HepG2 (cell line): Measurements from ENCODE around the gene BMPR2. TPM values are rescaled to one million over a fixed set of nuclear protein-coding genes. Genes with fewer than 3 reads are reported as not detected.

Experiments used
- CBFB ChIP-seq: sonication (generic); formaldehyde crosslinking; IDR thresholded peaks from 2 replicates; pipeline ENCODE4 v1.4.0; 2020; ENCODE audit warnings: missing genetic modification reagents
- EEA1 ChIP-seq: sonication (generic); formaldehyde crosslinking; IDR thresholded peaks from 2 replicates; pipeline ENCODE4 v1.5.1; 2020; ENCODE audit warnings: mild to moderate bottlenecking, missing genetic modification reagents, borderline replicate concordance
- EZH2 ChIP-seq: conservative IDR thresholded peaks from 2 replicates; pipeline ENCODE4 v1.6.1; 2012; ENCODE audit warnings: mild to moderate bottlenecking, low read depth, low read length, moderate library complexity
- GPBP1L1 ChIP-seq: sonication (generic); formaldehyde crosslinking; IDR thresholded peaks from 2 replicates; pipeline ENCODE4 v1.5.0; 2020; ENCODE audit warnings: mild to moderate bottlenecking, missing genetic modification reagents
- HDAC6 ChIP-seq: fragments of 200-600 bp; sonication (generic); IDR thresholded peaks from 2 replicates; pipeline ENCODE4 v1.7.0; 2017; ENCODE audit warnings: mild to moderate bottlenecking, antibody characterized with exemption, low read length, low read depth
- HNRNPL ChIP-seq: fragments of 200-400 bp; formaldehyde crosslinking; IDR thresholded peaks from 2 replicates; pipeline ENCODE4 v1.6.1; 2017; ENCODE audit warnings: mild to moderate bottlenecking, low read depth, low read length
- KLF11 ChIP-seq: IDR thresholded peaks from 2 replicates; pipeline ENCODE4 v1.6.1; 2016; ENCODE audit warnings: missing compliant biosample characterization
- MYNN ChIP-seq: sonication (generic); formaldehyde crosslinking; IDR thresholded peaks from 2 replicates; pipeline ENCODE4 v1.4.0; 2020; ENCODE audit warnings: mild to moderate bottlenecking, low read depth, missing genetic modification reagents
- NFIC ChIP-seq: IDR thresholded peaks from 2 replicates; pipeline ENCODE4 v1.6.1; 2012; ENCODE audit warnings: mild to moderate bottlenecking, low read length, inconsistent platforms
- RFX5 ChIP-seq: IDR thresholded peaks from 2 replicates; pipeline ENCODE4 v1.6.1; 2011; ENCODE audit warnings: low read depth, low read length, improper control_type of control experiment
- SMC3 ChIP-seq: IDR thresholded peaks from 2 replicates; pipeline ENCODE4 v1.6.1; 2011; ENCODE audit warnings: low read length, improper control_type of control experiment
- SNAPC2 ChIP-seq: sonication (generic); formaldehyde crosslinking; IDR thresholded peaks from 2 replicates; pipeline ENCODE4 v1.8.1; 2022; ENCODE audit warnings: mild to moderate bottlenecking, missing genetic modification reagents
- SOX5 ChIP-seq: IDR thresholded peaks from 2 replicates; pipeline ENCODE4 v1.6.1; 2016; ENCODE audit warnings: borderline replicate concordance
- STAT5B ChIP-seq: sonication (generic); formaldehyde crosslinking; IDR thresholded peaks from 2 replicates; pipeline ENCODE4 v1.4.0; 2020; ENCODE audit warnings: missing genetic modification reagents
- TRIM22 ChIP-seq: fragments of 450-650 bp; IDR thresholded peaks from 2 replicates; pipeline ENCODE4 v1.6.1; 2017
- ZEB1 ChIP-seq: IDR thresholded peaks from 2 replicates; pipeline ENCODE4 v1.6.1; 2012; ENCODE audit warnings: mild to moderate bottlenecking, low read depth, inconsistent platforms; ENCODE audit not compliant: insufficient replicate concordance
- ZFP36L1 ChIP-seq: sonication (generic); formaldehyde crosslinking; IDR thresholded peaks from 2 replicates; pipeline ENCODE4 v1.8.0; 2022; ENCODE audit warnings: mild to moderate bottlenecking, missing genetic modification reagents, moderate library complexity
- ZNF546 ChIP-seq: sonication (generic); formaldehyde crosslinking; conservative IDR thresholded peaks from 2 replicates; pipeline ENCODE4 v1.8.1; 2023; ENCODE audit warnings: mild to moderate bottlenecking, missing genetic modification reagents
- ZNF547 ChIP-seq: sonication (generic); formaldehyde crosslinking; IDR thresholded peaks from 2 replicates; pipeline ENCODE4 v1.5.1; 2020; ENCODE audit warnings: mild to moderate bottlenecking, missing genetic modification reagents
- ZNF619 ChIP-seq: sonication (generic); formaldehyde crosslinking; IDR thresholded peaks from 2 replicates; pipeline ENCODE4 v1.4.0; 2020; ENCODE audit warnings: mild to moderate bottlenecking, missing genetic modification reagents
- ZNF747 ChIP-seq: sonication (generic); formaldehyde crosslinking; IDR thresholded peaks from 2 replicates; pipeline ENCODE4 v1.8.1; 2023; ENCODE audit warnings: missing genetic modification reagents, mild to moderate bottlenecking, borderline replicate concordance
- ZNF792 ChIP-seq: IDR thresholded peaks from 2 replicates; pipeline ENCODE4 v1.6.1; 2016
- ZNF83 ChIP-seq: sonication (generic); formaldehyde crosslinking; IDR thresholded peaks from 2 replicates; pipeline ENCODE4 v1.4.0; 2020; ENCODE audit warnings: missing genetic modification reagents, mild to moderate bottlenecking, borderline replicate concordance
- ZSCAN21 ChIP-seq: sonication (generic); formaldehyde crosslinking; IDR thresholded peaks from 2 replicates; pipeline ENCODE4 v1.8.0; 2022; ENCODE audit warnings: mild to moderate bottlenecking, missing genetic modification reagents, moderate library complexity, borderline replicate concordance
- ZZZ3 ChIP-seq: sonication (generic); formaldehyde crosslinking; IDR thresholded peaks from 2 replicates; pipeline ENCODE4 v1.4.0; 2020; ENCODE audit warnings: missing genetic modification reagents, mild to moderate bottlenecking, borderline replicate concordance
- polyA plus RNA-seq, 8 experiments: library from polyadenylated mRNA; depleted of rRNA in 3 of 8; stranded (reverse) in 7 of 8; unstranded in 1 of 8; fragments of >200 nt; fragmentation: Illumina TruSeq in 4 of 8; extraction: Trizol in 4 of 8; gene quantifications; 2 replicates each; pipeline versions ENCODE4 v1.2.1 to v1.2.3, GENCODE V29; 2011 to 2016; ENCODE audit warnings: low read depth in 4 of 8, missing spikeins in 1 of 8, mixed read lengths in 1 of 8; ENCODE audit not compliant: insufficient read depth in 1 of 8
- total RNA-seq, 5 experiments: library from RNA; depleted of rRNA; stranded (reverse); fragments of >200 nt; fragmentation: Illumina TruSeq; extraction: Trizol; gene quantifications; 2 replicates each; pipeline ENCODE4 v1.2.3, GENCODE V29; 2016; ENCODE audit warnings: low read depth in 1 of 5
- TF ChIP-seq, protein P1 (sequence below): sonication (generic); formaldehyde crosslinking; IDR thresholded peaks from 2 replicates; pipeline ENCODE4 v1.4.0; 2020; ENCODE audit warnings: missing genetic modification reagents, mild to moderate bottlenecking, borderline replicate concordance

Gene BMPR2
- total and polyA plus RNA-seq, 2 of the 13 experiments (the other 11 are each of a cell fraction or from before 2014, with no cell fraction given) = 5.5 to 10.3 TPM

DNA sequence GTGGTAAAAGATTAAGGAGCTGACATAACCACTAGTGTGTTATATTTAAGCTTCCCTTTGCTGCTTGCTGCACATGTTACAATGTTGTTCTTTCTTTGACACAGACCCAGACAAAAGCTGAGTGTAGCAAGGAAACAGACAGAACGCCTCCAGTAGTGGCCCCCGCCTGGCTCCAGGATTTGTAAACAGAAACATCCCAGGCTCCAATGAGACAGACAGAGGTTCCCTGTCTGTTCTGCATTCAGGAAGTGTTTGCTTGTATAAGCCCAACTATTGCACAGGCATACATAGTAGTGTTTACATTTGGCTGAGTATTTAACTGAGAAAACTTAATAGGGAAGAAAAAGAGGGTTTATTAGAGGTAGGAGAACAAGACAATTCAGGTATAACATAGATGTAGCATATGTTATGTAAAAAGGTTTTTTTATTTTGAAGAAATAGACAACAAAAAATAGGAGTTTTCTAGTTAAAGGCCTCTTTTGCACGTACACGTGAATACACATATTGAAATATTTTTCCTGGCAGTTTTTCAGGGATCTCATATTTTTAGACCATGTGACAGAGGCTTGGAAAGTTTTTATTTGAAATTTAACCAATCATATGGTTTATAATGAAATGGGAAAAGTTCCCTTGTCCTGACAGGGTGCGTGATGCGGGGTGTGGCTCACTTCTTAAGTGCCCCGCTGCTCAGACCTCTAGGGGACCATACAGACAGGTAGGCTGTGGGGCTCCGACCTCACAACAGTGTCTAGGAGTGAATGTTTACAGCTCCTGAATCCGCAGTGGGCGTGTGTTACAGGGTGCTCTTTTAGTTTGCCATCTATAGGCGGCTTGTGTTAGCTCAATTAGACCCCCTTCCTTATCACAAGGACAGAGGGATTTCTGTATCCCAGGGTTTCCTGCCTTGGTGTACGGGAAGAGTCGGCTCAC, 118.4 kb downstream of the BMPR2 start (continued):
- peak; percentile 55; the same call in 1 of the 2 replicates for TF ChIP-seq ZNF792 (CRISPR knock-in tag)
- TF ChIP-seq ZEB1 = no peak
- no peak for TF ChIP-seq ZSCAN21 (CRISPR knock-in tag)
- TF ChIP-seq SMC3 = peak; percentile 34; the same call in 1 of the 2 replicates
- no peak for TF ChIP-seq MYNN (CRISPR knock-in tag)
- no peak for TF ChIP-seq ZNF619 (CRISPR knock-in tag)
- TF ChIP-seq ZNF747 (CRISPR knock-in tag) = no peak; the same call in 1 of the 2 replicates
- no peak for TF ChIP-seq STAT5B (CRISPR knock-in tag)
- no peak for TF ChIP-seq GPBP1L1 (CRISPR knock-in tag)
- no peak for TF ChIP-seq ZNF546 (CRISPR knock-in tag)
- TF ChIP-seq, protein P1, sequence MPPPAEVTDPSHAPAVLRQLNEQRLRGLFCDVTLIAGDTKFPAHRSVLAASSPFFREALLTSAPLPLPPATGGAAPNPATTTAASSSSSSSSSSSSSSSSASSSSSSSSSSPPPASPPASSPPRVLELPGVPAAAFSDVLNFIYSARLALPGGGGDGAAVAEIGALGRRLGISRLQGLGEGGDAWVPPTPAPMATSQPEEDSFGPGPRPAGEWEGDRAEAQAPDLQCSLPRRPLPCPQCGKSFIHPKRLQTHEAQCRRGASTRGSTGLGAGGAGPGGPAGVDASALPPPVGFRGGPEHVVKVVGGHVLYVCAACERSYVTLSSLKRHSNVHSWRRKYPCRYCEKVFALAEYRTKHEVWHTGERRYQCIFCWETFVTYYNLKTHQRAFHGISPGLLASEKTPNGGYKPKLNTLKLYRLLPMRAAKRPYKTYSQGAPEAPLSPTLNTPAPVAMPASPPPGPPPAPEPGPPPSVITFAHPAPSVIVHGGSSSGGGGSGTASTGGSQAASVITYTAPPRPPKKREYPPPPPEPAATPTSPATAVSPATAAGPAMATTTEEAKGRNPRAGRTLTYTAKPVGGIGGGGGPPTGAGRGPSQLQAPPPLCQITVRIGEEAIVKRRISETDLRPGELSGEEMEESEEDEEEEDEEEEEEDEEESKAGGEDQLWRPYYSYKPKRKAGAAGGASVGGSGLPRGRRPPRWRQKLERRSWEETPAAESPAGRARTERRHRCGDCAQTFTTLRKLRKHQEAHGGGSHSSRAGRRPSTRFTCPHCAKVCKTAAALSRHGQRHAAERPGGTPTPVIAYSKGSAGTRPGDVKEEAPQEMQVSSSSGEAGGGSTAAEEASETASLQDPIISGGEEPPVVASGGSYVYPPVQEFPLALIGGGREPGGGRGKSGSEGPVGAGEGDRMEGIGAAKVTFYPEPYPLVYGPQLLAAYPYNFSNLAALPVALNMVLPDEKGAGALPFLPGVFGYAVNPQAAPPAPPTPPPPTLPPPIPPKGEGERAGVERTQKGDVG (CRISPR knock-in tag) = no peak
- TF ChIP-seq ZNF83 = no peak
- TF ChIP-seq EEA1 (CRISPR knock-in tag) = no peak
- TF ChIP-seq HDAC6 = no peak
- peak; percentile 29; the same call in 1 of the 2 replicates for TF ChIP-seq RFX5
- peak; percentile 65; the same call in 1 of the 2 replicates for TF ChIP-seq NFIC
- no peak for TF ChIP-seq TRIM22
- TF ChIP-seq ZNF547 (CRISPR knock-in tag) = no peak
- peak; percentile 94 for TF ChIP-seq SOX5 (CRISPR knock-in tag)
- TF ChIP-seq ZFP36L1 (CRISPR knock-in tag) = peak; percentile 88; the same call in 1 of the 2 replicates
- TF ChIP-seq ZZZ3 (CRISPR knock-in tag) = no peak
- TF ChIP-seq KLF11 (CRISPR knock-in tag) = no peak
- TF ChIP-seq HNRNPL = no peak
- TF ChIP-seq SNAPC2 (CRISPR knock-in tag) = no peak
- TF ChIP-seq CBFB (CRISPR knock-in tag) = no peak
- TF ChIP-seq EZH2 = no peak
